ENCODE measurements around the gene PTPRU.

DNA sequence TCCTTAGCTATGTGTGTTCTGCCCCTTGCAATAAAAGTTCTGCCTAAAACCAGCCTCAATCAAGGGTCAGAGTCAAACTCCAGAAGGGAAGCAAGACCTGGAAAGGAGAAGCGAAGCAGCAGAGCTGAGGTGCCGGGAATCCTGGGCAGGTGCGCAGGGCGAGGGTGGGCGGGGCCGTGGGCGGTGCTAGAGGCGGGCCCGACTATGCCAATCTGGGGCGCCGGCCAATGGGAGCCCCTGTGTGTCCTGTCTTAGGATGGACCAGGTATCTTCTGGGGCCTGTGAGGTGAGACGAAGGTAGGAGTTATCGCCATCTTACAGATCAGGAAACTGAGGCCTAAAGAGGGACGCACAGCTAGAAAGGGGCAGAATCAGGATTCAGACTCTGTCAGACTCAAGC is 120.3 kb downstream of the PTPRU start:
- TF ChIP-seq, protein P1, sequence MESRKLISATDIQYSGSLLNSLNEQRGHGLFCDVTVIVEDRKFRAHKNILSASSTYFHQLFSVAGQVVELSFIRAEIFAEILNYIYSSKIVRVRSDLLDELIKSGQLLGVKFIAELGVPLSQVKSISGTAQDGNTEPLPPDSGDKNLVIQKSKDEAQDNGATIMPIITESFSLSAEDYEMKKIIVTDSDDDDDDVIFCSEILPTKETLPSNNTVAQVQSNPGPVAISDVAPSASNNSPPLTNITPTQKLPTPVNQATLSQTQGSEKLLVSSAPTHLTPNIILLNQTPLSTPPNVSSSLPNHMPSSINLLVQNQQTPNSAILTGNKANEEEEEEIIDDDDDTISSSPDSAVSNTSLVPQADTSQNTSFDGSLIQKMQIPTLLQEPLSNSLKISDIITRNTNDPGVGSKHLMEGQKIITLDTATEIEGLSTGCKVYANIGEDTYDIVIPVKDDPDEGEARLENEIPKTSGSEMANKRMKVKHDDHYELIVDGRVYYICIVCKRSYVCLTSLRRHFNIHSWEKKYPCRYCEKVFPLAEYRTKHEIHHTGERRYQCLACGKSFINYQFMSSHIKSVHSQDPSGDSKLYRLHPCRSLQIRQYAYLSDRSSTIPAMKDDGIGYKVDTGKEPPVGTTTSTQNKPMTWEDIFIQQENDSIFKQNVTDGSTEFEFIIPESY (IDR thresholded peaks at IDR 0.05; ENCODE audit: extremely low read depth, insufficient replicate concordance, low read length) = no peak
- TF ChIP-seq EZH2 (IDR thresholded peaks at IDR 0.05) = no peak
- no peak for TF ChIP-seq CTCF (IDR thresholded peaks at IDR 0.05 in 2 of 3, conservative IDR thresholded peaks at IDR 0.05 in 1 of 3; ENCODE audit: borderline replicate concordance in 1 of 3, insufficient read depth in 1 of 3, low read depth in 2 of 3, low read length in 2 of 3)
- TF ChIP-seq POLR2AphosphoS5 (IDR thresholded peaks at IDR 0.05; ENCODE audit: low read depth, low read length) = no peak
- no peak for TF ChIP-seq RAD21 (IDR thresholded peaks at IDR 0.05; ENCODE audit: low read depth)
- TF ChIP-seq, protein P2, sequence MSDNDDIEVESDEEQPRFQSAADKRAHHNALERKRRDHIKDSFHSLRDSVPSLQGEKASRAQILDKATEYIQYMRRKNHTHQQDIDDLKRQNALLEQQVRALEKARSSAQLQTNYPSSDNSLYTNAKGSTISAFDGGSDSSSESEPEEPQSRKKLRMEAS (IDR thresholded peaks at IDR 0.05) = no peak
- no peak for TF ChIP-seq SIN3A (IDR thresholded peaks at IDR 0.05; ENCODE audit: low read depth)
- no peak for TF ChIP-seq POLR2A (IDR thresholded peaks at IDR 0.05; ENCODE audit: borderline replicate concordance, extremely low read depth, insufficient read depth, insufficient read length)
- no peak for TF ChIP-seq REST (IDR thresholded peaks at IDR 0.05; ENCODE audit: low read depth)
- TF ChIP-seq ATF3 (IDR thresholded peaks at IDR 0.05) = no peak
- TF ChIP-seq YY1 (IDR thresholded peaks at IDR 0.05; ENCODE audit: extremely low read depth, insufficient replicate concordance, low read depth, low read length) = no peak
- no peak for TF ChIP-seq TCF7L2 (IDR thresholded peaks at IDR 0.05; ENCODE audit: borderline replicate concordance, extremely low read depth, insufficient read depth, insufficient read length)
